ENCODE data around the gene PRDM16. TPM values are rescaled to one million over a fixed set of nuclear protein-coding genes. Genes with fewer than 3 reads are reported as not detected.
A peak's percentile ranks its signal among the peaks of the same experiment; 100 is the strongest.

PRDM16 gene
- total and polyA plus RNA-seq, 2 of the 8 experiments (the other 6 are each of a cell fraction or from before 2014, with no cell fraction given): 0.39 to 0.43 TPM

- Histone ChIP-seq H3K18ac (ENCODE audit: extremely low read depth, low read length) (no peak overlapping the region), H4K5ac (ENCODE audit: insufficient read length, low read depth, low read length) (no peak overlapping the region), H3K4ac (replicated peaks; ENCODE audit: insufficient read length, low read depth, low read length) (no peak overlapping the region), H4K91ac (replicated peaks; ENCODE audit: insufficient read length, low read length) (no peak overlapping the region), H3K14ac (ENCODE audit: insufficient read length) (no peak overlapping the region), H3K9ac (replicated peaks in 1 of 4; ENCODE audit: extremely low read depth in 1 of 4, low read depth in 3 of 4, low read length in 3 of 4) (no peak overlapping the region), H3K79me2 (ENCODE audit: control insufficient read depth in 1 of 2, insufficient read depth in 2 of 2, low read length in 2 of 2) (no peaks in the 10 kb centered on the region), H3K4me1 (replicated peaks in 1 of 4; ENCODE audit: control insufficient read depth in 3 of 4, insufficient read depth in 4 of 4, low read length in 3 of 4) (peaks cover 5 to 25% (median 16%) of the 10 kb centered on the region in 4 experiments), H2BK15ac (ENCODE audit: low read length) (no peak overlapping the region), H3K36me3 (ENCODE audit: control insufficient read depth in 2 of 4, insufficient read depth in 4 of 4, low read length in 3 of 4) (no peaks in the 10 kb centered on the region), H2BK5ac (ENCODE audit: low read depth, low read length) (no peak overlapping the region), H3K23me2 (ENCODE audit: low read depth, low read length) (no peaks in the 10 kb centered on the region), H2AK5ac (ENCODE audit: low read depth, low read length) (no peak overlapping the region), H4K8ac (ENCODE audit: extremely low read depth, insufficient read depth, low read length) (no peak overlapping the region), H3K9me3 (ENCODE audit: insufficient read depth in 2 of 2, low read depth in 1 of 2, low read length in 1 of 2) (no peaks in the 10 kb centered on the region), H4K20me1 (replicated peaks in 1 of 2; ENCODE audit: control insufficient read depth in 1 of 2, insufficient read depth in 2 of 2, low read length in 2 of 2) (peaks cover 0 to 3% of the 10 kb centered on the region in 2 experiments), H2BK20ac (ENCODE audit: low read length) (no peak overlapping the region), H3K23ac (ENCODE audit: insufficient read length) (no peak overlapping the region), H3K4me3 (ENCODE audit: extremely low read depth in 1 of 4, insufficient read depth in 2 of 4, low read depth in 3 of 4, low read length in 4 of 4) (no peak overlapping the region), H3K79me1 (ENCODE audit: low read depth, low read length) (no peaks in the 10 kb centered on the region), H2BK120ac (replicated peaks; ENCODE audit: low read depth, low read length) (no peak overlapping the region), H3K27me3 (replicated peaks in 1 of 4; ENCODE audit: control insufficient read depth in 3 of 4, extremely low read depth in 1 of 4, insufficient read depth in 3 of 4, low read length in 3 of 4) (peaks cover 0 to 41% (median 25%) of the 10 kb centered on the region in 4 experiments; a peak in 4 of 7 replicates), H3K56ac (replicated peaks; ENCODE audit: insufficient read length, low read depth, low read length) (no peak overlapping the region), H3K27ac (ENCODE audit: low read depth, low read length) (no peak overlapping the region), H2AFZ (ENCODE audit: low read length) (no peak overlapping the region), H3K4me2 (ENCODE audit: insufficient read depth in 1 of 2, low read depth in 2 of 2, low read length in 2 of 2) (no peak overlapping the region), H2BK12ac (ENCODE audit: low read depth, low read length) (no peak overlapping the region)
- 71% methylated on average over 15 of the region's 21 CpGs; no CpG with 5 or more reads in 1 of the 2 experiments for WGBS, 2 experiments (ENCODE audit: extremely low coverage in 1 of 2, insufficient coverage in 1 of 2, insufficient read length in 1 of 2, insufficient replicate concordance in 2 of 2, low coverage in 1 of 2, low lambda C conversion rate in 2 of 2, missing lambda C conversion rate in 1 of 2)
- FAIRE-seq (no peak), DNase-seq (ENCODE audit: low read depth in 1 of 2, low spot score in 2 of 2) (no peak)
- TF ChIP-seq SP1 (IDR thresholded peaks at IDR 0.05; ENCODE audit: low read depth, low read length) (no peak), EP300 (IDR thresholded peaks at IDR 0.05; ENCODE audit: borderline replicate concordance in 1 of 2, low read depth in 2 of 2, low read length in 2 of 2) (no peak), NANOG (IDR thresholded peaks at IDR 0.05; ENCODE audit: insufficient read depth, low read depth, low read length, poor library complexity, severe bottlenecking) (peak; percentile 77)
- ChIA-PET POLR2A (ENCODE audit: partially characterized antibody) (no interaction called here), CTCF (ENCODE audit: partially characterized antibody) (interaction anchor here (0.6 to 1.2 kb wide), 5 partner anchors 10 to 877 kb away, joined by 3 to 4 read pairs (median 3); no protein-coding TSS in a partner anchor)
These were observed 246.7 kb downstream of the PRDM16 start for GRCh38 chr1:3315399-3316339.

Data from H1 (cell line).